K562 (cell line): ENCODE results near the gene TUBB2A. TPM values are rescaled to one million over a fixed set of nuclear protein-coding genes. Genes with fewer than 3 reads are reported as not detected.

Source experiments
- AFF1 ChIP-seq, 2 experiments: fragments of 450-650 bp; IDR thresholded peaks; 2 replicates each; pipeline ENCODE4 v1.6.1; 2018; ENCODE audit warnings: mild to moderate bottlenecking in 2 of 2, low read depth in 1 of 2; ENCODE audit not compliant: partially characterized antibody in 2 of 2
- ATF7 ChIP-seq: fragments of 450-650 bp; IDR thresholded peaks from 2 replicates; pipeline ENCODE4 v1.7.1; 2014; ENCODE audit warnings: mild to moderate bottlenecking, moderate library complexity
- BCL6 ChIP-seq: fragments of 250-450 bp; sonication (Bioruptor Pico); IDR thresholded peaks from 2 replicates; pipeline ENCODE4 v1.4.0; 2020
- CAMTA2 ChIP-seq: fragments of 250-450 bp; sonication (Bioruptor Pico); conservative IDR thresholded peaks from 2 replicates; pipeline ENCODE4 v1.5.1; 2022
- CBX8 ChIP-seq: fragments of 200-600 bp; sonication (generic); IDR thresholded peaks from 2 replicates; pipeline ENCODE4 v1.6.1; 2012; ENCODE audit warnings: borderline replicate concordance, mixed run types, low read depth, mild to moderate bottlenecking, moderate library complexity, mixed read lengths, low read length, control low read depth, inconsistent platforms; ENCODE audit not compliant: poor library complexity, severe bottlenecking; ENCODE audit errors: extremely low read depth
- CREB3L1 ChIP-seq: fragments of 450-650 bp; IDR thresholded peaks from 2 replicates; pipeline ENCODE4 v1.6.1; 2014; ENCODE audit warnings: low read depth, mild to moderate bottlenecking, moderate library complexity, borderline replicate concordance
- GTF2A2 ChIP-seq: IDR thresholded peaks from 2 replicates; pipeline ENCODE4 v1.6.1; 2016; ENCODE audit warnings: mild to moderate bottlenecking, missing genetic modification characterization, missing compliant biosample characterization
- GTF2F1 ChIP-seq: IDR thresholded peaks from 2 replicates; pipeline ENCODE4 v1.6.1; 2011; ENCODE audit warnings: low read depth, low read length, improper control_type of control experiment
- HMG20A ChIP-seq: fragments of 450-650 bp; formaldehyde crosslinking; conservative IDR thresholded peaks from 2 replicates; pipeline ENCODE4 v1.4.0; 2020; ENCODE audit warnings: mild to moderate bottlenecking, mixed read lengths
- NCOA6 ChIP-seq: fragments of 450-650 bp; IDR thresholded peaks from 2 replicates; pipeline ENCODE4 v1.6.1; 2017; ENCODE audit warnings: mild to moderate bottlenecking
- PKNOX1 ChIP-seq: fragments of 450-650 bp; IDR thresholded peaks from 2 replicates; pipeline ENCODE4 v1.6.1; 2016
- RAD21 ChIP-seq, 2 experiments: fragments of 250-450 bp in 1 of 2; fragments of 450-650 bp in 1 of 2; sonication (Bioruptor Pico) in 1 of 2; formaldehyde crosslinking in 1 of 2; IDR thresholded peaks in 1 of 2; conservative IDR thresholded peaks in 1 of 2; 2 replicates each; pipeline versions ENCODE4 v1.4.0 to v1.8.0; 2020 to 2022; ENCODE audit warnings: mild to moderate bottlenecking in 2 of 2, moderate library complexity in 1 of 2
- SAFB ChIP-seq: fragments of 200-400 bp; formaldehyde crosslinking; IDR thresholded peaks from 2 replicates; pipeline ENCODE4 v1.6.1; 2017; ENCODE audit warnings: low read depth, low read length, borderline replicate concordance
- USF2 ChIP-seq: sonication (generic); formaldehyde crosslinking; IDR thresholded peaks from 2 replicates; pipeline ENCODE4 v1.5.0; 2020; ENCODE audit warnings: missing genetic modification reagents
- ZFP1 ChIP-seq: fragments of 450-650 bp; formaldehyde crosslinking; IDR thresholded peaks from 2 replicates; pipeline ENCODE4 v1.4.0; 2020; ENCODE audit warnings: mild to moderate bottlenecking, mixed read lengths
- ZNF140 ChIP-seq: fragments of 250-450 bp; sonication (Bioruptor Pico); IDR thresholded peaks from 2 replicates; pipeline ENCODE4 v1.8.0; 2021; ENCODE audit warnings: moderate library complexity, mild to moderate bottlenecking, inconsistent platforms
- ZNF232 ChIP-seq: sonication (generic); formaldehyde crosslinking; IDR thresholded peaks from 2 replicates; pipeline ENCODE4 v1.8.0; 2022; ENCODE audit warnings: mild to moderate bottlenecking, missing genetic modification reagents
- ZNF274 ChIP-seq: IDR thresholded peaks from 2 replicates; pipeline ENCODE4 v1.6.1; 2011; ENCODE audit warnings: low read depth, mild to moderate bottlenecking, low read length, moderate library complexity, borderline replicate concordance
- ZNF3 ChIP-seq: fragments of 250-450 bp; sonication (Bioruptor Pico); IDR thresholded peaks from 2 replicates; pipeline ENCODE4 v1.5.0; 2021; ENCODE audit warnings: mild to moderate bottlenecking, moderate library complexity
- ZNF75A ChIP-seq: fragments of 450-650 bp; formaldehyde crosslinking; IDR thresholded peaks from 2 replicates; pipeline ENCODE4 v1.4.0; 2020; ENCODE audit warnings: mild to moderate bottlenecking
- polyA plus RNA-seq, 8 experiments: library from polyadenylated mRNA; depleted of rRNA in 4 of 8; stranded (reverse) in 5 of 8; unstranded in 3 of 8; fragments of >200 nt; fragmentation: Nextera tagmentation in 2 of 8; fragmentation: Illumina TruSeq in 1 of 8; extraction: Ambion mirVana in 2 of 8; extraction: Trizol in 1 of 8; gene quantifications; 2 replicates each; pipeline versions ENCODE4 v1.2.1 to v1.2.3, GENCODE V29; 2011 to 2014; ENCODE audit warnings: inconsistent platforms in 1 of 8, missing spikeins in 1 of 8
- total RNA-seq, 7 experiments: library from RNA; depleted of rRNA in 6 of 7; stranded (reverse); fragments of >200 nt in 6 of 7; fragmentation: Illumina TruSeq in 2 of 7; extraction: Trizol in 2 of 7; gene quantifications; 2 replicates each; pipeline versions ENCODE4 v1.2.1 to v1.2.3, GENCODE V29; 2011 to 2021; ENCODE audit warnings: low replicate concordance in 1 of 7

TUBB2A gene
- total and polyA plus RNA-seq, 9 of the 15 experiments (the other 6 are each of a cell fraction or from before 2014, with no cell fraction given), result 3.6 to 92.1 (median 45.6) TPM

GRCh38 chr6:3159805-3160781 lies 2.7 kb upstream of the TUBB2A start (continued):
- TF ChIP-seq AFF1 (IDR thresholded peaks at IDR 0.05; ENCODE audit: low read depth in 1 of 2, partially characterized antibody in 2 of 2) (peak in 1 of 2 experiments; percentile 19), HMG20A (CRISPR knock-in tag) (no peak), GTF2F1 (no peak; the same call in 1 of the 2 replicates), ZNF140 (CRISPR knock-in tag) (no peak), RAD21 (CRISPR knock-in tag; conservative IDR thresholded peaks at IDR 0.05 in 1 of 2, IDR thresholded peaks at IDR 0.05 in 1 of 2) (no peak; a peak in 1 of 4 replicates), CAMTA2 (CRISPR knock-in tag) (no peak), USF2 (CRISPR knock-in tag) (no peak), PKNOX1 (peak; percentile 54), ZNF75A (CRISPR knock-in tag) (no peak), NCOA6 (no peak), ZFP1 (CRISPR knock-in tag) (no peak), ZNF274 (no peak), SAFB (no peak), BCL6 (CRISPR knock-in tag) (no peak), ATF7 (peak; percentile 79; the same call in 1 of the 2 replicates), ZNF3 (CRISPR knock-in tag) (no peak), ZNF232 (no peak), CBX8 (no peak), CREB3L1 (no peak), GTF2A2 (tag) (no peak)
